Mesodermal cell (in vitro differentiated cells): Measurements from ENCODE around the gene BHMT2.

ENCODE experiments used
- H3K27ac ChIP-seq: 2 replicates; pipeline ENCODE4 v1.7.0; 2013; ENCODE audit warnings: mild to moderate bottlenecking, low read depth, low read length, moderate library complexity; ENCODE audit not compliant: severe bottlenecking
- H3K36me3 ChIP-seq: 2 replicates; pipeline ENCODE4 v1.7.1; 2013; ENCODE audit warnings: mild to moderate bottlenecking, low read length, moderate library complexity; ENCODE audit not compliant: control insufficient read depth, insufficient read depth
- H3K4me1 ChIP-seq: one replicate; pipeline ENCODE4 v1.7.1; 2013; ENCODE audit warnings: mild to moderate bottlenecking, low read length; ENCODE audit not compliant: insufficient read depth, control insufficient read depth, poor library complexity, severe bottlenecking
- H3K4me3 ChIP-seq: 2 replicates; pipeline ENCODE4 v1.7.0; 2013; ENCODE audit warnings: low read length, control low read depth, mild to moderate bottlenecking; ENCODE audit not compliant: insufficient read depth, poor library complexity, severe bottlenecking; ENCODE audit errors: extremely low read depth
- H3K9me3 ChIP-seq: 2 replicates; pipeline ENCODE4 v1.7.1; 2013; ENCODE audit warnings: mild to moderate bottlenecking, low read length, moderate library complexity; ENCODE audit not compliant: control insufficient read depth
- WGBS, 2 experiments: methylation state at CpG; one replicate each; pipeline ENCODE4 v1.1.5; 2013; ENCODE audit warnings: missing lambda C conversion rate in 2 of 2; ENCODE audit not compliant: insufficient coverage in 2 of 2; 5-methylcytosine and 5-hydroxymethylcytosine counted together

The BHMT2 gene

DNA sequence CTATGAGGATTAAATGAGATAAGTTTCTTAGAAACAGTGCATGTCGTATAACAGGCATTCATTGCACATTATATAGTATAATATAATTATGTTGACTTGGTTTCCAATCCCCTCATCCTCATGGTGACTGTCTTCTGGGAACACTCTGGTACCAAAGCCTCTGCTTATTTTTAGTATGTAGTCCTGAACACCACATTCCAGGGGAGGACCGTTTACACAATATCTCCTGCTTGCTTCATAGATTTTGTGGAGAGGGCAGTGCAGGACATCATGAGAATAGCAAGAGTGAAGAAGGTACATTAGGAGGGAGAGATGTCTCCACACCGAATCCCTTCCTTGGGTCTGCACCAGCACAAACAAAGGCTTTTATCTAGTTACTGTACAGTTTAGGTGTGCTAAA is 21.5 kb downstream of the BHMT2 start:
- Histone ChIP-seq H3K9me3 (no peaks in the 10 kb centered on the region), H3K4me1 (peaks cover 2% of the 10 kb centered on the region), H3K27ac (no peak overlapping the region), H3K4me3 (no peak overlapping the region), H3K36me3 (no peaks in the 10 kb centered on the region)
- 100% methylated on average over 1 to 2 of the region's 3 CpGs for WGBS, 2 experiments

DNA sequence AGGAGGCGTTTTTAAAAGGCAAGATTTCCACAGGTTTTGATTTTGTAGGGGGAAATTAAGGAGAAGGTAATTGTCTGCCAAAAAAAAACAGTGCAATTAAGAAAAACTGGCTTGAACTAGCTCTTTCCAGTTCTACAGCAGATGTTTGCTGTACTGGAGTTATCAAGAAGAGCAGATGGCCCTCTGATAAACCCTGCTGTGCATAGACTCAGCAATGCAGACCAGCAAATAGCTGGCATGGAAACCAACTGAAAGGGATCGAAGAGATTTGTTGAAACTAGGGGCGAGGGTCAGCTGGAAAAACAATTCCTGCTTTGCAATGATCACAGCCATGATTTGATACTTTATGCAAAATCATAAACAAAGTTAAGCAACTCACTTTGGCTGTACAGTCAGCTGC is 24.2 kb downstream of the BHMT2 start:
- no peak overlapping the region for H3K27ac ChIP-seq
- no peaks in the 10 kb centered on the region for H3K36me3 ChIP-seq
- no peak overlapping the region for H3K4me3 ChIP-seq
- no peaks in the 10 kb centered on the region for H3K4me1 ChIP-seq
- WGBS, 2 experiments: 80 to 100% methylated on average over 2 to 3 of the region's 3 CpGs
- no peaks in the 10 kb centered on the region for H3K9me3 ChIP-seq

DNA sequence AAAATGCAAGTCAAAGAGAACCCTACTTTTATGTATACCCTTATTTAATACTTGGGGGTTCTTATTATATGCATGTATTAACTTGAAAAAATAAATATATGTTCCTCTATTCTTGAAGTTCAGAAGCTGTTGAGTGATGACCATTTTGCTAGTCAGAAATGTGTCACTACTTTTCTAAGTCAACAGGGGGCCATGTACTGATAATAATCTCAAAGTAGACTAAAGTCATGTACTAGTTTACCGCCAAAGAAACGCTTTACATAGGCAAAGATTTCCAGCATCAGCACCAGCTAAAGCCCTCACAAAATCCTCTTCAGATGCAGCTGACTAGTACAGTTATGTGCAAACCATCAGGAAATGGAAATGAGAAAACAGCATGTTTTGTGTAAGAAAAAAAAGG is 36.3 kb downstream of the BHMT2 start:
- no peak overlapping the region for H3K4me3 ChIP-seq
- no peaks in the 10 kb centered on the region for H3K4me1 ChIP-seq
- WGBS, 2 experiments: no CpG with 5 or more reads among the region's 2 CpGs
- H3K9me3 ChIP-seq: peaks cover 5% of the 10 kb centered on the region
- no peaks in the 10 kb centered on the region for H3K36me3 ChIP-seq
- no peak overlapping the region for H3K27ac ChIP-seq

DNA sequence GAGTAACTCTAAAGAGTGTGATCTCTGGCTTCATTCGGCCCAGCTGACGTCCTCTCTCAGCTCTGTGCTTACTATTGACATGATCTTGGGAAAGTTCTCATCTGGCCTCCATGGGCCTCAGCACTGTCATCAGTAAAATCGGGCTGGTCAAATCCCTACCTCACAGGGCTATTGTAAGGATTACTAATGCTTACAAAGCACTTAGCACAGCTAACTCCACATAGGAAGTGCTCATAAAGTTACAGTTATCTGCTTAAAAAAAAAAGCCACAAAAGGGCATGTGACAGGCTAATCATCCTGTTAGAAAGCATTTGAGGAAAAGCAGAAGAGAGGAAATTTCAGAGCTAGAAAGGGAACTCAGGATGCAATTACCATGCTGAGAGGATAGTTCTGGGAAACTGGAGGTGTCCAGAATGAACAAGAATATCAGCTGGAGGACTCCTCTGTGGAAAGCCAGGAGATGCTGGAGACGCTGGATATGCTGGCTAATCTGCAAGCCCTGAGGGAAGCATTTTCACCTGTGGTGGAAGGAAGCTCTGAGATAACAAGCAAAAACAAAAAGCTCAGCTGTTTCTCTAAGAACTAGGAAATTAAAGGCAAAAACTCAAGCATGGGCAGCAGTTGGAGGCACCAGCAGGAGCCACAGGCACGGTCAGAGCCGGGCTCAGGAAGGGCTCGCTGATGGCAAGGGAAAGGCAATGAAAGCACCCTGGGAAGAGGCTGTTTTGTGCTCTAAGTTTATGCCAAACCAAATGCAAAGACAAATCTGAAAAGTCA is 37.6 kb downstream of the BHMT2 start:
- no peak overlapping the region for H3K4me3 ChIP-seq
- H3K9me3 ChIP-seq: peaks cover under 1% of the 10 kb centered on the region
- H3K27ac ChIP-seq: peak overlapping the region; percentile 55
- no peaks in the 10 kb centered on the region for H3K36me3 ChIP-seq
- H3K4me1 ChIP-seq: no peaks in the 10 kb centered on the region
- 71 to 78% methylated on average over 7 of the region's 7 CpGs for WGBS, 2 experiments

DNA sequence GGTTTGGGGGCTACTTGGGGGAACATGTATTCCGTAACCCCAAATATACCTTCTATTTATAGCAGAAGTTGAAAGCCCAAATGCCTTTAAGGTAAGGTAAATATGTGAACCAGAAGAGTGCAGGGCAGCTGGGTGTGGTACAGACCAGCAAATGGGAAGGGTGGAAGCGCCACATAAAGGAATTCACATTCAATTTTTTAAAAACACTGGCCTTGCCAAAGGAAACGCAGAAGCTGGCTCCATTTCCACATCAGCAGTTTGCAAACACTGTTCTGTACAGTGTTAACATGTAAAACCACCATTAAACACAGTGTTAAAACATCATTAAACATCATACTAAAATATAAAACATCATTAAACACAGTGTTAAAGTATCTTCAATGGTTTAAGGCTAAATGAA is 38.5 kb downstream of the BHMT2 start:
- no peaks in the 10 kb centered on the region for H3K4me1 ChIP-seq
- H3K9me3 ChIP-seq: no peaks in the 10 kb centered on the region
- no peak overlapping the region for H3K4me3 ChIP-seq
- no peaks in the 10 kb centered on the region for H3K36me3 ChIP-seq
- WGBS, 2 experiments: 71 to 88% methylated on average over 1 to 2 of the region's 3 CpGs
- no peak overlapping the region for H3K27ac ChIP-seq

DNA sequence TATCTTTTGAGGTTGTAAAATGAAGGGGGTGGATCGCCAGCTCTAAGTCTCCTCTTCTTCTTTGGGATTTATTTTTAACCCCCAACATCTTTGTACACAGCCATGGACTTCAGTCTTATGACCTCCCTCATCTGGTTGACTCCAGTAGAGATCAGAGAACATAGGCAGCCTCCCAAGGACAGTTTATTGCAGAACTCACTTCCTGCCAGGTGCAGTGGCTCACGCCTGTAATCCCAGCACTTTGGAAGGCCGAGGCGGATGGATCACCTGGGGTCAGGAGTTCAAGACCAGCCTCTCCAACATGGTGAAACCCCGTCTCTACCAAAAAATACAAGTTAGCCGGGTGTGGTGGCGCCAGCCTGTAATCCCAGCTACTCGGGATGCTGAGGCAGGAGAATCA is 39.2 kb downstream of the BHMT2 start:
- Histone ChIP-seq H3K4me1 (no peaks in the 10 kb centered on the region), H3K36me3 (no peaks in the 10 kb centered on the region), H3K4me3 (no peak overlapping the region), H3K9me3 (no peaks in the 10 kb centered on the region), H3K27ac (no peak overlapping the region)
- WGBS, 2 experiments: 88 to 96% methylated on average over 7 of the region's 8 CpGs

DNA sequence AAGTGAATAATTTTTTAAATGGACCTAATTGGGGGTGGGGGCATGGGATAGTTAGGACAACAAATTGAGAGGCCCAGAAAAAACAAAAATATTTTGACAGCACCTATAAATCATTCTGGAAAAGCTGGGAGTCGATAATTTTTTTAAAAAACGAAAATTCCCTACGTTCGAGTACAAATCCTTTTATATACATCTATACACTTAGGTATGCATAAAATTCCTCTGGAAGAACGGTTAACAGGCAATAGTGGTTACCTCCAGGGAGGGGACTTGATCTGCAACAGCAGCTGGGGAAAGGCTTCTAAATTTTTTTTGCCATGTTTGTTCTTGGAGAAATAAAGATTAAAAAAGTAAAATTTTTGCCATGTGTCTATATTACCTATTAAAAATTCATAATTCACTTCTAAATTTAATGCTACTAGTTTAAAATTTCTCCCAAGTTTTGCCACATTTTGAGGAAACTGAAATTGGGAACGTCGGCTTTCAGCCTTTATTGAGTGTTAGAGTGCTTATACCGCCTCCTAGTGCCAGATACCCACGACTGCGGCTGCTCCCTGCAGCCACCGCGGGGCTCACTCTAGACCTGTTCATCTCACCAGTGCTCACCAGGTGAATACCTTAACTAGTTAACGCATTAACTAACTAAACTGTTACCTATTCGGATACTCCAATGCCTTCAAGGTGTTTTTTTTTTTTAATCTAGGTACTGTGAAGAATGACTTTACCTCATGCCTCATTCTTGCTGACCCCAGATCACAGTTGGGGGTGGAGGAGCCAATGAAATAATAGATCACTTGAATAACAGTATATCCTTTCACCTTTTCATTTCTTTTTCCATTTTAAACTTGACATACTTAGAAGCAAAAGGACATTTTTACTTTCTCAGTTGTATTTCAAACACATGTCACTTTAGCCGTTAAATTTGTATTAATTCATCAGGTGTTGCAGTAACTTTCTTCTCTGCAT is 40.2 kb downstream of the BHMT2 start:
- H3K27ac ChIP-seq: no peak overlapping the region
- 17 to 33% methylated on average over 5 to 11 of the region's 15 CpGs for WGBS, 2 experiments
- no peak overlapping the region for H3K4me3 ChIP-seq
- no peaks in the 10 kb centered on the region for H3K9me3 ChIP-seq
- H3K4me1 ChIP-seq: no peaks in the 10 kb centered on the region
- H3K36me3 ChIP-seq: no peaks in the 10 kb centered on the region

DNA sequence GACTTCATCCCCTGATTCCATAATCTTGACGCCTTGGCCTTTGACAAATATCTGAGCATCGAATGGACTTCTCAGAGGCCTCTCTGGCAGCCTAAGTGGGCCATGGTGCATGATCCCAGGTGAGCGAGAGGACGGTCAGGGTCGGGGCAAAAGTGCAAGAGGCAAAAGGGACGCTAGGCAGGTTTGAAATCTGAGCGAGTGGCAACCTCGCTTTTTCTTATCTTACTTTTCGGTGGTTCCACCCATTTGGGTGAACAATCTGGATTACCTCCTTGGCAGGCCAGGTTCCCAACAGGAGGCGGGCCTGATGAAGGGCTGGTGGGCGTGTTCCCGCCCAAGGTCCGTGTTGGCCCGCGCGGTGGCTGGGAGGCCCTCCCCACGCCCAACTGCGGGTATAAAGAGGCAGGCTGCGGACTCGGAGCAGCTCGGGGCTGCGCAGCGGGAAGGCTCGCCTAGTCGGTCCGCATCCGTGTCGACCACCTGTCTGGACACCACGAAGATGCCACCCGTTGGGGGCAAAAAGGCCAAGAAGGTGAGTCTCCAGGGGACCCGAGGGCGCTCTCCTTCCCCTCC is 41.9 kb downstream of the BHMT2 start, which contains the start of gene BHMT:
BHMT (plus strand) TSS at position 423 of the 573 bp plus-strand sequence; CDS start at position 500, 77 bp downstream.
- Histone ChIP-seq H3K27ac (no peak within 1 kb of the TSS), H3K9me3 (no peaks in the 10 kb centered on the region), H3K4me3 (no peak within 1 kb of the TSS), H3K4me1 (no peaks in the 10 kb centered on the region), H3K36me3 (no peaks in the 10 kb centered on the region)
- WGBS, 2 experiments: 22 to 26% methylated on average over 30 to 32 of the region's 32 CpGs

DNA sequence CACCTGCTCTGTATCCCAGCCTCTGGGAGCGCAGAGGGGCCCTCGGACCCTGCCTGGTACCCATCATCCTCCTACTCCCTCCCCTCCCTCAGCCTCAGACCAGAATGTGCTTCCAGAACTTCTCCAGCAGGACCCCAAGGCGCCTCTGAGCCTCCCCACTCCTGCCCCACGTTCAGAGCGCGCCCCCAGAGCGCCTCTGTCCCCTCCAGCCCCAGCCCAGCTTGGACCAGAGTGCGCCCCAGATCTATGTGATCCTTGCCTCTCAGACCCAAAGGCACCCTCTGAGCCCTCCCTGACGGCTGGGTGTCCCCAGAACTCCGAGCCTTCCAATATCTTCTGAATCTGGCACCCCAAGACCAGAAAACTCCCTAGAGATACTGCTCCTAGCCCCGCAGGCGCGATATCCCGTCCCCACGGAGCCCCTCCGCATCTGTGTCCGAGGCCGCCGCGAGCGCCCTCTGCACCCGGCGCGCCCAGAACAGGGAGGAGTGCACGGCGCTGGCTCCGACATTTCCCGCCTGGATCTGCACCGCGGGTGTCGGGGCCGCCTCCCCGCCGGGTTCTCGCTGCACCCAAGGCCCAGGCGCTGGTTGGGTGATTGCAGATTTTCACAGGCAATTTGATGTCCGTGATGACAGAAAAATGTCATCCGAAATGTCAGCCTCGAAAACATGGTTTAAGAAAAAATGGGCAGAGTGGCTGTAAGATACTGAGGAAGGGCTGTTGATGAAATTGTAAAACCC is 42.6 kb downstream of the BHMT2 start:
- H3K9me3 ChIP-seq: no peaks in the 10 kb centered on the region
- WGBS, 2 experiments: 9 to 12% methylated on average over 25 to 29 of the region's 39 CpGs
- no peaks in the 10 kb centered on the region for H3K36me3 ChIP-seq
- no peak overlapping the region for H3K27ac ChIP-seq
- H3K4me1 ChIP-seq: no peaks in the 10 kb centered on the region
- no peak overlapping the region for H3K4me3 ChIP-seq

DNA sequence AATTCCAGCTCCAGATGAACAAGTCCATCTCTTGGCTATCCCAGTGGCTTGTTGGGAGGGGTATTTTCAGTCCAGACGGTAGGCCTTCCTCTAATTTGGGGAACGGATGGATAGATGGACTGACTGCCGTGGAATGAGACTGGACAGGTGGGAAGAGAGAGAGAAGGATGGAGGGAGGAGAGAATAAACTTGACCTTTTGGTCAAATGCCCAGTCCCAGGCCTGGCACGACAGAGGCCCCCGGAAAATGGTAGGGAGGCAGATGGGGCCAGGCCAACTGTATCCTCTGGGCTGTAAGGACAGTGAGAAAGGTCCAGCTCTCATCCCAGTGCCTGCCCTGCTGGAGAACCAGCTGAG is 43.1 kb downstream of the BHMT2 start:
- 78 to 81% methylated on average over 5 of the region's 5 CpGs for WGBS, 2 experiments
- Histone ChIP-seq H3K9me3 (no peaks in the 10 kb centered on the region), H3K4me1 (no peaks in the 10 kb centered on the region), H3K4me3 (no peak overlapping the region), H3K36me3 (no peaks in the 10 kb centered on the region), H3K27ac (no peak overlapping the region)
